Gastrocnemius medialis (tissue), 4 donors: ENCODE data around the gene DIO3. TPM values are rescaled to one million over a fixed set of nuclear protein-coding genes. Genes with fewer than 3 reads are reported as not detected.

Experiments
- ATAC-seq, 2 donors: fragments of 150-250 bp; one replicate each; pipeline ENCODE4 v1.9.1; 2016
- DNase-seq, 2 donors: peaks; one replicate each; pipeline ENCODE4 v3.0.0-alpha.2; 2019
- H3K27ac ChIP-seq, 4 donors: fragments of 200-600 bp; sonication (generic); 1 replicate in 1 of 4; 2 replicates in 3 of 4; pipeline ENCODE4 v1.5.1; 2016 to 2018; ENCODE audit warnings: mild to moderate bottlenecking in 2 of 4, moderate library complexity in 1 of 4
- H3K27me3 ChIP-seq, 3 donors: fragments of 200-600 bp; sonication (generic) in 2 of 3; 1 replicate in 1 of 3; 2 replicates in 2 of 3; pipeline versions ENCODE4 v1.5.1 to v1.6.0; 2016 to 2019; ENCODE audit warnings: mild to moderate bottlenecking in 1 of 3, moderate library complexity in 1 of 3
- H3K36me3 ChIP-seq, 2 donors: fragments of 200-600 bp; sonication (generic) in 1 of 2; one replicate each; pipeline ENCODE4 v1.5.1; 2017 to 2018
- H3K4me1 ChIP-seq, 2 donors: fragments of 200-600 bp; sonication (generic) in 1 of 2; one replicate each; pipeline ENCODE4 v1.5.1; 2016 to 2017; ENCODE audit warnings: mild to moderate bottlenecking in 2 of 2
- H3K4me3 ChIP-seq, 4 donors: fragments of 200-600 bp; sonication (generic) in 3 of 4; 1 replicate in 1 of 4; 2 replicates in 3 of 4; pipeline ENCODE4 v1.5.1; 2016 to 2019; ENCODE audit warnings: mild to moderate bottlenecking in 2 of 4
- H3K9me3 ChIP-seq, 3 donors: fragments of 200-600 bp; sonication (generic) in 2 of 3; 1 replicate in 1 of 3; 2 replicates in 2 of 3; pipeline ENCODE4 v1.5.1; 2016 to 2019
- POLR2A ChIP-seq, 2 donors: fragments of 450-650 bp; IDR thresholded peaks; one replicate each; pipeline ENCODE4 v1.6.1; 2017; ENCODE audit warnings: antibody characterized with exemption in 2 of 2, mild to moderate bottlenecking in 2 of 2, moderate library complexity in 2 of 2
- in situ Hi-C, 4 donors: fragments of 200-750 bp; cut with MboI; loops; one replicate each; pipeline versions ENCODE4 v1.15.0 to v1.8.0; 2017; ENCODE audit warnings: low sequenced_read_pairs in 4 of 4
- intact Hi-C: fragments of 100-400 bp; cut with DNase I; formaldehyde crosslinking; loops from one replicate; pipeline ENCODE4 v1.15.1; 2023; ENCODE audit warnings: low total_unique reads
- total RNA-seq, 4 donors: library from RNA; depleted of rRNA; stranded (reverse); fragments of >200 nt; gene quantifications; one replicate each; pipeline versions ENCODE4 v1.1.0 to v1.2.3, GENCODE V29; 2016
- TF ChIP-seq, protein P1 (sequence below), 5 experiments: fragments of 450-650 bp in 3 of 5; fragments of 200-600 bp in 2 of 5; sonication (generic) in 2 of 5; IDR thresholded peaks in 4 of 5; conservative IDR thresholded peaks in 1 of 5; 1 replicate in 4 of 5; 2 replicates in 1 of 5; pipeline ENCODE4 v1.5.1; 2016 to 2019; ENCODE audit warnings: antibody characterized with exemption in 5 of 5, mild to moderate bottlenecking in 3 of 5, moderate library complexity in 3 of 5

The DIO3 gene
- total RNA-seq, 4 donors from 2014 or later = 1.0 to 2.3 (median 1.0) TPM; not detected in 1

DNA sequence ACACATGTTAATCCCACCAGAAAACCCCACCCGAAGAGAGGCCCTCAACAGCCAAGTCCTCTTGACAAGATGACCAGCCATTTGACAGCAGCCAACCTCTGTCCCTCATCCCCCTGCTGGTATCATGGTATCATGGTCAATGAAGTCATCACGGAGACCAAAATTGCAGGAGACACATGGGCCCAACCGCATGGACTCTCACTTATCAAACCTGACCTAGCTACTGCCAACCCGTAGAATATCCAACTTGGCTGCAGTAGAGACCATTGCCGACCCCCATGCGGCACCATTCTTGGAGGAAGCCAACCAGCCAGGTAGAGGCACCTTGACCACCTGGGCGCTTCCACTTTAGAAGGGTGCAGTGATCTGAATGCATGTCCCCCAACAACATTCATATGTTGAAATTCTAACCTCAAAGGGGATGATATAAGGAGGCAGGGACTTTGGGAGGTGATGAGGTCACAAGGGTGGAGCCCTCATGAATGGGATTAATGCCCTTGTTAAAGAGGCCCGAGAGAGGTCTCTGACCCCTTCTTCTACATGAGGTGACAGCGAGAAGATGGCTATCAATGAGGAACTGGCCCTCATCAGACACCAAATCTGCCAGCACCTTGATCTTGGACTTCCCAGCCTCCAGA, 33.3 kb downstream of the DIO3 start:
- Histone ChIP-seq H3K4me3 (no peak overlapping the region), H3K36me3 (no peaks in the 10 kb centered on the region), H3K4me1 (no peaks in the 10 kb centered on the region), H3K9me3 (no peaks in the 10 kb centered on the region), H3K27ac (no peak overlapping the region), H3K27me3 (no peaks in the 10 kb centered on the region)
- ATAC-seq = no peak
- intact Hi-C loops = no loop called here
- no peak for DNase-seq
- in situ Hi-C loops = no loop called here
- TF ChIP-seq POLR2A (IDR thresholded peaks at IDR 0.05) = no peak
- TF ChIP-seq, protein P1, sequence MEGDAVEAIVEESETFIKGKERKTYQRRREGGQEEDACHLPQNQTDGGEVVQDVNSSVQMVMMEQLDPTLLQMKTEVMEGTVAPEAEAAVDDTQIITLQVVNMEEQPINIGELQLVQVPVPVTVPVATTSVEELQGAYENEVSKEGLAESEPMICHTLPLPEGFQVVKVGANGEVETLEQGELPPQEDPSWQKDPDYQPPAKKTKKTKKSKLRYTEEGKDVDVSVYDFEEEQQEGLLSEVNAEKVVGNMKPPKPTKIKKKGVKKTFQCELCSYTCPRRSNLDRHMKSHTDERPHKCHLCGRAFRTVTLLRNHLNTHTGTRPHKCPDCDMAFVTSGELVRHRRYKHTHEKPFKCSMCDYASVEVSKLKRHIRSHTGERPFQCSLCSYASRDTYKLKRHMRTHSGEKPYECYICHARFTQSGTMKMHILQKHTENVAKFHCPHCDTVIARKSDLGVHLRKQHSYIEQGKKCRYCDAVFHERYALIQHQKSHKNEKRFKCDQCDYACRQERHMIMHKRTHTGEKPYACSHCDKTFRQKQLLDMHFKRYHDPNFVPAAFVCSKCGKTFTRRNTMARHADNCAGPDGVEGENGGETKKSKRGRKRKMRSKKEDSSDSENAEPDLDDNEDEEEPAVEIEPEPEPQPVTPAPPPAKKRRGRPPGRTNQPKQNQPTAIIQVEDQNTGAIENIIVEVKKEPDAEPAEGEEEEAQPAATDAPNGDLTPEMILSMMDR (IDR thresholded peaks at IDR 0.05 in 4 of 5, conservative IDR thresholded peaks at IDR 0.05 in 1 of 5) = no peak

DNA sequence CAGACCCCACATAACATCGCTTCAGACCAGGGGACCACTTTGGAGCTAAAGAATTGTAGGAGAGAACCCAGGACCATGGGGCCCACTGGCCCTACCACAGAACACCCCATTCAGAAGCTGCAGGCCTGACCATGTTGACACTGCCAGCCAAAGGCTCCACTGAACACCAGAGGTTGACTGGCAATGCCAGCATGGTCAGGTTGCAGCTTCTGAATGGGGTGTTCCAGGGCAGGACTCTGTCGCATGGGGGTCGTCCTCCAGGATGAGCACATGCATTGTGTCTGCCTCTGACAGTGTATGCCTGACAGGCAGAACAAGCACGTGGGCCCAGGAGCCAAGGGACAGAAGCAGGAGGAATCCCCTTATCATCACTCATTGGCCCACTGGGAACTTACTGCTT, 34.1 kb downstream of the DIO3 start:
- DNase-seq (no peak), ATAC-seq (no peak)
- Histone ChIP-seq H3K4me1 (no peaks in the 10 kb centered on the region), H3K9me3 (no peaks in the 10 kb centered on the region), H3K36me3 (no peaks in the 10 kb centered on the region), H3K27ac (no peak overlapping the region), H3K27me3 (no peaks in the 10 kb centered on the region), H3K4me3 (no peak overlapping the region)
- in situ Hi-C loops = no loop called here
- TF ChIP-seq POLR2A (IDR thresholded peaks at IDR 0.05) = no peak
- TF ChIP-seq, protein P1 (IDR thresholded peaks at IDR 0.05 in 4 of 5, conservative IDR thresholded peaks at IDR 0.05 in 1 of 5) = no peak
- intact Hi-C loops = no loop called here

DNA sequence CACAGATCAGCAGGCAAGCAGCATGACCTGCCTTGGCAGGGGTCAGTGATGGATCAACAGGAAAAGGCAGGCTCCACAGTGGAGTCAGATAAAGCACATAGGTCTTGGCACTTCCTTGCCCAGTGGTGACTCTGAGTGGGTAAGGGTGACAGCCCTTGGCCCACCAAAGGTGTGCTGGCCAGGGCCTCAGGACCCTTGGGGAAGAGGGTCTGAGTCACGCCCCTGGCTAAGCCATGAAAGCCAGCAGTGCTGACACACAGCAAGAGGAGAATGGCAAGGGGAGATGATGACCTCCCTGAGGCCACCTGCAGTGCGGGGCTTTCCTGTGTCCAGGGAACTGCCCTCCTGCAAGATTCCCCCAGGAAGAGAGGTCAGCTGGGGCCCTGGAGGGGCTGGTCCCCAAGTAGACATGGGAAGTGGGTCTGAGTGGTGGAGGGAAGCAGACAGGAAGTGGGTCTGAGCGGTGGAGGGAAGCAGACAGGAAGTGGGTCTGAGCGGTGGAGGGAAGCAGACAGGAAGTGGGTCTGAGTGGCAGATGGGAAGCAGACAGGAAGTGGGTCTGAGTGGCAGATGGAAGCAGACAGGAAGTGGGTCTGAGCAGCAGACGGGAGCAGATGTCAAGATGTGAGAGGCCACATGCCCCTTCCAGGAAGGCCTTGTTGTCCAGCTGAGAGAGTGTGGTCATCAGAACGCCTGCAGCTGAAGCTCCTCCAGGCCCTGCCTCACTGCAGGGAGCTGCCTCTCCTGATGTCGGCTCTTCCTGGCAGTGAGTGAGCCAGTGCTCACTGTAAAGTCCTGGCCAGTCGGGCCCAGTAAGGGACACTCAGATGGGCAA, 34.8 kb downstream of the DIO3 start:
- Histone ChIP-seq H3K9me3 (no peaks in the 10 kb centered on the region), H3K27me3 (no peaks in the 10 kb centered on the region), H3K36me3 (no peaks in the 10 kb centered on the region), H3K27ac (no peak overlapping the region), H3K4me1 (no peaks in the 10 kb centered on the region), H3K4me3 (no peak overlapping the region)
- in situ Hi-C loops (no loop called here), intact Hi-C loops (no loop called here)
- TF ChIP-seq, protein P1 (IDR thresholded peaks at IDR 0.05 in 4 of 5, conservative IDR thresholded peaks at IDR 0.05 in 1 of 5) = no peak
- TF ChIP-seq POLR2A (IDR thresholded peaks at IDR 0.05) = no peak
- ATAC-seq = no peak
- DNase-seq = no peak

DNA sequence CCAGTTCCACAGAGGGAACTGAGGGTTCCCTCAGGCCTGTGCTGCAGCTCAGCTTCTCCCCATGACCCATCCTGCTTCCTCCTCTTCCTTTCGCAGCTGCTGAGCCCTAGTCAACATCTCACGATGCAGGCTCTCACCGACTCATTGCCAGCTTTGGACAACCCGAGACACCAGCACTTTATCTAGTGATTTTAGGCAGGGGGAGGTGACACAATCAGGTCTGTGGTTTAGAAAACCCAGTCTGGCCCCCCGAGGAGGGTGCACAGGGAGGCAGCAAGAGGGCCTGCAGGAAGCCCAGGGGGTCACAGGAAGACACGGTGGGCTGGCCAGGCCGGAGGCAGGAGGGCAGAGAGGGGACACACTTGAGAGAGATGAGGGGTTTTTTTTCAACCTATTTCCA, 35.4 kb downstream of the DIO3 start:
- Histone ChIP-seq H3K27me3 (no peaks in the 10 kb centered on the region), H3K4me1 (no peaks in the 10 kb centered on the region), H3K9me3 (no peaks in the 10 kb centered on the region), H3K27ac (no peak overlapping the region), H3K36me3 (no peaks in the 10 kb centered on the region), H3K4me3 (no peak overlapping the region)
- ATAC-seq = no peak
- no peak for DNase-seq
- in situ Hi-C loops (no loop called here), intact Hi-C loops (no loop called here)
- TF ChIP-seq, protein P1 (IDR thresholded peaks at IDR 0.05 in 4 of 5, conservative IDR thresholded peaks at IDR 0.05 in 1 of 5) = no peak
- TF ChIP-seq POLR2A (IDR thresholded peaks at IDR 0.05) = no peak
